Liver (tissue), 3 donors: ENCODE measurements around the gene DPF3.

Experiments used
- FOXA1 ChIP-seq: IDR thresholded peaks from 2 replicates; pipeline ENCODE4 v1.6.1; 2016; ENCODE audit warnings: antibody characterized with exemption
- GABPA ChIP-seq, 2 donors: IDR thresholded peaks in 1 of 2; conservative IDR thresholded peaks in 1 of 2; 2 replicates each; pipeline ENCODE4 v1.6.1; 2016; ENCODE audit warnings: antibody characterized with exemption in 2 of 2, mild to moderate bottlenecking in 1 of 2, moderate library complexity in 1 of 2
- JUND ChIP-seq, 2 donors: IDR thresholded peaks; 2 replicates each; pipeline ENCODE4 v1.6.1; 2016; ENCODE audit warnings: antibody characterized with exemption in 2 of 2
- RAD21 ChIP-seq, 2 donors: IDR thresholded peaks; 2 replicates each; pipeline ENCODE4 v1.6.1; 2016; ENCODE audit warnings: antibody characterized with exemption in 2 of 2, mild to moderate bottlenecking in 2 of 2
- SP1 ChIP-seq: IDR thresholded peaks from 2 replicates; pipeline ENCODE4 v1.6.1; 2018; ENCODE audit warnings: antibody characterized with exemption, mild to moderate bottlenecking
- TAF1 ChIP-seq: conservative IDR thresholded peaks from 2 replicates; pipeline ENCODE4 v1.6.1; 2016; ENCODE audit warnings: antibody characterized with exemption, mild to moderate bottlenecking
- YY1 ChIP-seq: IDR thresholded peaks from 2 replicates; pipeline ENCODE4 v1.6.1; 2016; ENCODE audit warnings: antibody characterized with exemption, mild to moderate bottlenecking
- TF ChIP-seq, protein P1 (sequence below): IDR thresholded peaks from 2 replicates; pipeline ENCODE4 v1.6.1; 2016; ENCODE audit warnings: antibody characterized with exemption
- TF ChIP-seq, protein P2 (sequence below): IDR thresholded peaks from 2 replicates; pipeline ENCODE4 v1.6.1; 2016; ENCODE audit warnings: antibody characterized with exemption, mild to moderate bottlenecking
- TF ChIP-seq, protein P3 (sequence below): fragments of 150-350 bp; IDR thresholded peaks from 2 replicates; pipeline ENCODE4 v1.5.1; 2017; ENCODE audit warnings: improper control_type of control experiment, low read depth, low read length; ENCODE audit not compliant: missing input control
- TF ChIP-seq, protein P4 (sequence below): IDR thresholded peaks from 2 replicates; pipeline ENCODE4 v1.6.1; 2016; ENCODE audit warnings: antibody characterized with exemption
- donor health status: healthy.
- donor health status: healthy.

DNA sequence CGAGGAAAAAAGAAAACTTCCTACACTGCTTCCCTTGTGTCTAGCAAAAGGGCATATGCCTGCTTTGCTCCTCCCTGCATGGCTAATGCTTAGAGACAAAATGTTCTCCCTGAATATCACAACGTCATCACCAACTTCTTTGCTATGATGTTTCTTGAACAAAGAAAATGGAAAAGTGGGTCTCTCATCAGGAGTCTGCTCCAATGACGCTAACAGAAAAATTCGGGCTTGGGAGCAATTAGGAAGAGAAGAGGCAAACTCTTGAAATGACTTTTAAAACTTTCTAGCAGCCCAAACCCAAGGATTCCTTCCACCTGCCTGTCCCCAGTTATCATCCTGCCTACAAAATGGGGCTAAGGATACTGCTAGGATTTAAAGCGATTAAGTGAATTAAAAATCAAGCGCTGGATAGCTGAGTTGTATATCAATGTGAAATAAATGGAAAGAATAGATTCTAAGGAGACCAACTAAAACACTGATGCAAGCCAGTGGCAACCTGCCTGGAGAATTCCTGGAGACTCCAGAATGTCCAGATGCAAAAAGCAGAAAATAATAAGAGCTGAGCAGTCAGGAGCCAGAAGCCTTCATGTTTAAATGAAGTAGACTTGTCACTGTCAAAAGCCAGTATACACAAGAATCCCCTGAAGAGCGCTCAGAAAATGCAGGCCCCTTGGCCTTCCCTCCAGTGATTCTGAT lies 183.8 kb downstream of the DPF3 start:
- TF ChIP-seq, protein P1, sequence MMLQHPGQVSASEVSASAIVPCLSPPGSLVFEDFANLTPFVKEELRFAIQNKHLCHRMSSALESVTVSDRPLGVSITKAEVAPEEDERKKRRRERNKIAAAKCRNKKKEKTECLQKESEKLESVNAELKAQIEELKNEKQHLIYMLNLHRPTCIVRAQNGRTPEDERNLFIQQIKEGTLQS, result no peak
- TF ChIP-seq, protein P2, sequence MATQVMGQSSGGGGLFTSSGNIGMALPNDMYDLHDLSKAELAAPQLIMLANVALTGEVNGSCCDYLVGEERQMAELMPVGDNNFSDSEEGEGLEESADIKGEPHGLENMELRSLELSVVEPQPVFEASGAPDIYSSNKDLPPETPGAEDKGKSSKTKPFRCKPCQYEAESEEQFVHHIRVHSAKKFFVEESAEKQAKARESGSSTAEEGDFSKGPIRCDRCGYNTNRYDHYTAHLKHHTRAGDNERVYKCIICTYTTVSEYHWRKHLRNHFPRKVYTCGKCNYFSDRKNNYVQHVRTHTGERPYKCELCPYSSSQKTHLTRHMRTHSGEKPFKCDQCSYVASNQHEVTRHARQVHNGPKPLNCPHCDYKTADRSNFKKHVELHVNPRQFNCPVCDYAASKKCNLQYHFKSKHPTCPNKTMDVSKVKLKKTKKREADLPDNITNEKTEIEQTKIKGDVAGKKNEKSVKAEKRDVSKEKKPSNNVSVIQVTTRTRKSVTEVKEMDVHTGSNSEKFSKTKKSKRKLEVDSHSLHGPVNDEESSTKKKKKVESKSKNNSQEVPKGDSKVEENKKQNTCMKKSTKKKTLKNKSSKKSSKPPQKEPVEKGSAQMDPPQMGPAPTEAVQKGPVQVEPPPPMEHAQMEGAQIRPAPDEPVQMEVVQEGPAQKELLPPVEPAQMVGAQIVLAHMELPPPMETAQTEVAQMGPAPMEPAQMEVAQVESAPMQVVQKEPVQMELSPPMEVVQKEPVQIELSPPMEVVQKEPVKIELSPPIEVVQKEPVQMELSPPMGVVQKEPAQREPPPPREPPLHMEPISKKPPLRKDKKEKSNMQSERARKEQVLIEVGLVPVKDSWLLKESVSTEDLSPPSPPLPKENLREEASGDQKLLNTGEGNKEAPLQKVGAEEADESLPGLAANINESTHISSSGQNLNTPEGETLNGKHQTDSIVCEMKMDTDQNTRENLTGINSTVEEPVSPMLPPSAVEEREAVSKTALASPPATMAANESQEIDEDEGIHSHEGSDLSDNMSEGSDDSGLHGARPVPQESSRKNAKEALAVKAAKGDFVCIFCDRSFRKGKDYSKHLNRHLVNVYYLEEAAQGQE, result no peak
- TF ChIP-seq, protein P3, sequence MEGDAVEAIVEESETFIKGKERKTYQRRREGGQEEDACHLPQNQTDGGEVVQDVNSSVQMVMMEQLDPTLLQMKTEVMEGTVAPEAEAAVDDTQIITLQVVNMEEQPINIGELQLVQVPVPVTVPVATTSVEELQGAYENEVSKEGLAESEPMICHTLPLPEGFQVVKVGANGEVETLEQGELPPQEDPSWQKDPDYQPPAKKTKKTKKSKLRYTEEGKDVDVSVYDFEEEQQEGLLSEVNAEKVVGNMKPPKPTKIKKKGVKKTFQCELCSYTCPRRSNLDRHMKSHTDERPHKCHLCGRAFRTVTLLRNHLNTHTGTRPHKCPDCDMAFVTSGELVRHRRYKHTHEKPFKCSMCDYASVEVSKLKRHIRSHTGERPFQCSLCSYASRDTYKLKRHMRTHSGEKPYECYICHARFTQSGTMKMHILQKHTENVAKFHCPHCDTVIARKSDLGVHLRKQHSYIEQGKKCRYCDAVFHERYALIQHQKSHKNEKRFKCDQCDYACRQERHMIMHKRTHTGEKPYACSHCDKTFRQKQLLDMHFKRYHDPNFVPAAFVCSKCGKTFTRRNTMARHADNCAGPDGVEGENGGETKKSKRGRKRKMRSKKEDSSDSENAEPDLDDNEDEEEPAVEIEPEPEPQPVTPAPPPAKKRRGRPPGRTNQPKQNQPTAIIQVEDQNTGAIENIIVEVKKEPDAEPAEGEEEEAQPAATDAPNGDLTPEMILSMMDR, result no peak
- TF ChIP-seq YY1 (no peak), JUND (IDR thresholded peaks at IDR 0.05) (no peak), SP1 (no peak), RAD21 (IDR thresholded peaks at IDR 0.05) (no peak), GABPA (IDR thresholded peaks at IDR 0.05 in 1 of 2, conservative IDR thresholded peaks at IDR 0.05 in 1 of 2) (no peak), TAF1 (no peak), FOXA1 (no peak)
- TF ChIP-seq, protein P4, sequence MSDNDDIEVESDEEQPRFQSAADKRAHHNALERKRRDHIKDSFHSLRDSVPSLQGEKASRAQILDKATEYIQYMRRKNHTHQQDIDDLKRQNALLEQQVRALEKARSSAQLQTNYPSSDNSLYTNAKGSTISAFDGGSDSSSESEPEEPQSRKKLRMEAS, result no peak
